Kidney (tissue), 14 donors: ENCODE results near the gene CTRB1. TPM values are rescaled to one million over a fixed set of nuclear protein-coding genes. Genes with fewer than 3 reads are reported as not detected.

Experiments used
- DNase-seq, 5 donors: peaks; one replicate each; pipeline ENCODE4 v3.0.0-alpha.2; 2013 to 2020
- FAIRE-seq: peaks from 2 replicates; lab custom pipeline; 2012; peaks lifted over from hg19 to GRCh38; lab: Jason Lieb, UNC
- H3K27ac ChIP-seq, 2 donors: one replicate each; pipeline ENCODE4 v1.7.0; 2013; ENCODE audit warnings: low read depth in 2 of 2, low read length in 2 of 2, inconsistent platforms in 1 of 2
- H3K27me3 ChIP-seq: one replicate; pipeline ENCODE4 v1.7.1; 2013; ENCODE audit warnings: low read length, inconsistent platforms; ENCODE audit not compliant: control insufficient read depth, insufficient read depth
- H3K36me3 ChIP-seq, 3 donors: one replicate each; pipeline versions ENCODE4 v1.7.0 to v1.7.1; 2013; ENCODE audit warnings: low read length in 3 of 3, control low read depth in 1 of 3, inconsistent platforms in 1 of 3; ENCODE audit not compliant: insufficient read depth in 3 of 3, control insufficient read depth in 2 of 3
- H3K4me1 ChIP-seq, 3 donors: one replicate each; pipeline versions ENCODE4 v1.7.0 to v1.7.1; 2013; ENCODE audit warnings: low read length in 3 of 3, inconsistent platforms in 1 of 3, low read depth in 1 of 3; ENCODE audit not compliant: control insufficient read depth in 2 of 3, insufficient read depth in 2 of 3
- H3K4me3 ChIP-seq, 3 donors: one replicate each; pipeline versions ENCODE4 v1.7.0 to v1.8.1; 2013; ENCODE audit warnings: low read length in 3 of 3, control low read depth in 1 of 3, inconsistent platforms in 1 of 3
- H3K9ac ChIP-seq, 3 donors: one replicate each; pipeline versions ENCODE4 v1.7.0 to v1.7.1; 2013; ENCODE audit warnings: low read length in 3 of 3, control low read depth in 1 of 3, inconsistent platforms in 1 of 3
- H3K9me3 ChIP-seq, 3 donors: one replicate each; pipeline versions ENCODE4 v1.7.0 to v1.7.1; 2013; ENCODE audit warnings: low read length in 3 of 3, control low read depth in 1 of 3, inconsistent platforms in 1 of 3; ENCODE audit not compliant: control insufficient read depth in 2 of 3, insufficient read depth in 1 of 3
- CTCF ChIP-seq: IDR thresholded peaks from 3 replicates; pipeline ENCODE4 v1.5.1; 2012; ENCODE audit warnings: mild to moderate bottlenecking, moderate library complexity, borderline replicate concordance; ENCODE audit not compliant: insufficient read depth; ENCODE audit errors: extremely low read depth
- intact Hi-C: fragments of 100-400 bp; cut with DNase I; formaldehyde crosslinking; loops from one replicate; pipeline ENCODE4 v1.11.1; 2022
- polyA plus RNA-seq: library from polyadenylated mRNA; stranded (reverse); fragments of 350-450 nt; fragmentation: Illumina TruSeq; extraction: RNeasy Lipid Tissue Mini Kit (QIAGEN cat#74804); gene quantifications from one replicate; pipeline ENCODE4 v1.2.3, GENCODE V29; 2014; ENCODE audit warnings: low read depth, low replicate concordance; ENCODE audit not compliant: insufficient read depth
- total RNA-seq: library from RNA; stranded (reverse); fragmentation: NEBNext Ultra II Directional; extraction: Animal tissue kit (Norgen Biotek cat#: 25700); gene quantifications from one replicate; pipeline ENCODE4 v1.2.1, GENCODE V29; 2021
- donor health status: control.
- donor health status: control.
- donor health status: control.
- donor health status: control.
- donor health status: control.
- donor health status: DM: yes; HTN: yes; CAD: no.
- donor health status: Normal renal cell carcinoma (clear cell type).

The CTRB1 gene
- total and polyA plus RNA-seq, 2 donors from 2014 or later, result not detected

GRCh38 chr16:75175074-75175473 lies 43.7 kb upstream of the CTRB1 start:
- peaks cover 3 to 8% (median 7%) of the 10 kb centered on the region in 3 donors for H3K36me3 ChIP-seq
- FAIRE-seq, result no peak
- H3K4me1 ChIP-seq, result no peaks in the 10 kb centered on the region
- TF ChIP-seq CTCF, result no peak
- DNase-seq, result no peak
- peaks cover 4 to 35% (median 9%) of the 10 kb centered on the region in 3 donors for H3K9me3 ChIP-seq
- intact Hi-C loops, result no loop called here
- H3K9ac ChIP-seq, result no peak overlapping the region
- no peaks in the 10 kb centered on the region for H3K27me3 ChIP-seq
- H3K4me3 ChIP-seq, result no peak overlapping the region
- H3K27ac ChIP-seq, result no peak overlapping the region

GRCh38 chr16:75176926-75177325 lies 41.9 kb upstream of the CTRB1 start:
- no peak for TF ChIP-seq CTCF
- Histone ChIP-seq H3K9me3 (peaks cover 0 to 25% (median 3%) of the 10 kb centered on the region in 3 donors), H3K36me3 (no peaks in the 10 kb centered on the region), H3K27ac (no peak overlapping the region), H3K27me3 (no peaks in the 10 kb centered on the region), H3K4me3 (no peak overlapping the region), H3K4me1 (no peaks in the 10 kb centered on the region), H3K9ac (no peak overlapping the region)
- FAIRE-seq (no peak), DNase-seq (no peak)
- intact Hi-C loops, result no loop called here

GRCh38 chr16:75179208-75179607 lies 39.6 kb upstream of the CTRB1 start:
- no peak overlapping the region for H3K9ac ChIP-seq
- intact Hi-C loops, result no loop called here
- H3K4me3 ChIP-seq, result no peak overlapping the region
- TF ChIP-seq CTCF, result no peak
- DNase-seq, result no peak
- no peak overlapping the region for H3K27ac ChIP-seq
- peaks cover 0 to 19% (median 3%) of the 10 kb centered on the region in 3 donors for H3K9me3 ChIP-seq
- no peaks in the 10 kb centered on the region for H3K4me1 ChIP-seq
- no peak for FAIRE-seq
- no peaks in the 10 kb centered on the region for H3K27me3 ChIP-seq
- H3K36me3 ChIP-seq, result no peaks in the 10 kb centered on the region

- Histone ChIP-seq H3K27me3 (no peaks in the 10 kb centered on the region), H3K4me3 (no peak overlapping the region), H3K9ac (no peak overlapping the region), H3K36me3 (no peaks in the 10 kb centered on the region), H3K9me3 (peaks cover 0 to 5% (median 2%) of the 10 kb centered on the region in 3 donors), H3K4me1 (no peaks in the 10 kb centered on the region), H3K27ac (no peak overlapping the region)
- no peak for FAIRE-seq
- no peak for DNase-seq
- no peak for TF ChIP-seq CTCF
- intact Hi-C loops, result no loop called here
Observed at GRCh38 chr16:75181630-75182029, 37.2 kb upstream of the CTRB1 start.
